OCI-LY3 (cell line): Measurements from ENCODE around the gene PLA2G6.

Experiments used
- H2AFZ ChIP-seq: fragments of 200-600, 300-600 bp; shearing (Covaris generic); 2 replicates; pipeline ENCODE4 v1.6.0; 2014; ENCODE audit warnings: antibody characterized with exemption, low read depth, low read length
- H3K27ac ChIP-seq: fragments of 200-600, 300-600 bp; sonication (generic); 2 replicates; pipeline ENCODE4 v1.5.1; 2014; ENCODE audit warnings: mild to moderate bottlenecking, low read length, moderate library complexity, mixed read lengths
- H3K27me3 ChIP-seq: fragments of 200-600, 300-600 bp; sonication (generic); 2 replicates; pipeline ENCODE4 v1.6.1; 2014; ENCODE audit warnings: low read depth, low read length, mixed read lengths
- H3K36me3 ChIP-seq: fragments of 200-600, 300-600 bp; sonication (generic); replicated peaks from 2 replicates; pipeline ENCODE3; 2014; ENCODE audit warnings: low read depth, low read length, mixed read lengths
- H3K4me1 ChIP-seq: fragments of 300-600, 200-600 bp; sonication (generic); 2 replicates; pipeline ENCODE4 v1.6.1; 2014; ENCODE audit warnings: low read length, mixed read lengths
- H3K4me2 ChIP-seq: fragments of 200-600, 300-600 bp; sonication (generic); 2 replicates; pipeline ENCODE4 v1.6.1; 2014; ENCODE audit warnings: low read length, mixed read lengths
- H3K4me3 ChIP-seq: fragments of 300-600, 200-600 bp; sonication (generic); 2 replicates; pipeline ENCODE4 v1.5.1; 2014; ENCODE audit warnings: antibody characterized with exemption, mild to moderate bottlenecking, low read length, moderate library complexity
- H3K79me2 ChIP-seq: fragments of 300-600, 200-600 bp; shearing (Covaris generic); 2 replicates; pipeline ENCODE4 v1.6.1; 2014; ENCODE audit warnings: mild to moderate bottlenecking, low read length, mixed read lengths
- H3K9ac ChIP-seq: fragments of 300-600, 200-600 bp; shearing (Covaris generic); 2 replicates; pipeline ENCODE4 v1.6.0; 2014; ENCODE audit warnings: mild to moderate bottlenecking, low read length, moderate library complexity
- H3K9me3 ChIP-seq: fragments of 200-600, 300-600 bp; shearing (Covaris generic); 2 replicates; pipeline ENCODE4 v1.6.1; 2014; ENCODE audit warnings: low read length, mixed read lengths; ENCODE audit not compliant: insufficient read depth
- H4K20me1 ChIP-seq: fragments of 200-600, 300-600 bp; sonication (generic); 2 replicates; pipeline ENCODE4 v1.6.1; 2016; ENCODE audit warnings: low read length, mixed read lengths; ENCODE audit not compliant: insufficient read depth
- EZH2phosphoT487 ChIP-seq: fragments of 200-600 bp; shearing (Covaris generic); IDR thresholded peaks from 2 replicates; pipeline ENCODE4 v1.6.1; 2018; ENCODE audit warnings: antibody characterized with exemption, mixed run types, low read depth
- TF ChIP-seq, protein P1 (sequence below): fragments of 200-600, 300-600 bp; sonication (generic); IDR thresholded peaks from 2 replicates; pipeline ENCODE4 v1.5.1; 2014; ENCODE audit warnings: antibody characterized with exemption, low read length, low read depth

PLA2G6 gene

DNA sequence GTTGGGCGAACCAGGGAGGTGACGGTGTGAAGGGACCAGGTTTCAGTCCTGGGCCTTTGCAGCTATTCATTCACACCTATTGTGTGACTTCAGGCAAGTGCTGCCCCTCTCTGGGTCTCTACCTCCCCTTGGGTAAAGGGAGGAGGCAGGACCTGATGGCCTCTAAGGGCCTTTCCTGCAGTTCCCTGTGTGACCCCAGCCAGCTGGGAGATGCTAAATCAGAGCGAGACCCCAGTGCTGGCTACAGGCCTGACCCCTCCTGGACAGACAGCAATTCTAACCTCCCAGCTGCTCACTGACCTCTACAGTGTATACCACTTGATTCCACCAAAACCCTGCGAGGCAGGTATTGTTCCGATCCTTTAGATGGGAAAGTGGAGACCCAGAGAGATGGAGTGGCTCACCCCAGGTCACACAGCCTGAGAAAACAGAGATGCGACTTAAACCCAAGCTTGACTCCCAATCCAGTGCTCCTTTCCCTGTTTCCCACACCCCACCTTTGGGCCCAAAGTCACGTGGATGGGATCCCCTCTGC lies 26.3 kb upstream of the PLA2G6 start:
- Histone ChIP-seq H3K4me1 (peaks cover 38% of the 10 kb centered on the region), H3K4me2 (no peak overlapping the region), H4K20me1 (peaks cover 23% of the 10 kb centered on the region; the same call in 1 of the 2 replicates), H3K9ac (no peak overlapping the region), H3K27me3 (no peaks in the 10 kb centered on the region), H3K4me3 (no peak overlapping the region), H3K79me2 (peaks cover 16% of the 10 kb centered on the region; the same call in 1 of the 2 replicates), H3K9me3 (no peaks in the 10 kb centered on the region), H3K36me3 (peaks cover 5% of the 10 kb centered on the region), H2AFZ (no peak overlapping the region), H3K27ac (no peak overlapping the region)
- TF ChIP-seq EZH2phosphoT487, result no peak
- TF ChIP-seq, protein P1, sequence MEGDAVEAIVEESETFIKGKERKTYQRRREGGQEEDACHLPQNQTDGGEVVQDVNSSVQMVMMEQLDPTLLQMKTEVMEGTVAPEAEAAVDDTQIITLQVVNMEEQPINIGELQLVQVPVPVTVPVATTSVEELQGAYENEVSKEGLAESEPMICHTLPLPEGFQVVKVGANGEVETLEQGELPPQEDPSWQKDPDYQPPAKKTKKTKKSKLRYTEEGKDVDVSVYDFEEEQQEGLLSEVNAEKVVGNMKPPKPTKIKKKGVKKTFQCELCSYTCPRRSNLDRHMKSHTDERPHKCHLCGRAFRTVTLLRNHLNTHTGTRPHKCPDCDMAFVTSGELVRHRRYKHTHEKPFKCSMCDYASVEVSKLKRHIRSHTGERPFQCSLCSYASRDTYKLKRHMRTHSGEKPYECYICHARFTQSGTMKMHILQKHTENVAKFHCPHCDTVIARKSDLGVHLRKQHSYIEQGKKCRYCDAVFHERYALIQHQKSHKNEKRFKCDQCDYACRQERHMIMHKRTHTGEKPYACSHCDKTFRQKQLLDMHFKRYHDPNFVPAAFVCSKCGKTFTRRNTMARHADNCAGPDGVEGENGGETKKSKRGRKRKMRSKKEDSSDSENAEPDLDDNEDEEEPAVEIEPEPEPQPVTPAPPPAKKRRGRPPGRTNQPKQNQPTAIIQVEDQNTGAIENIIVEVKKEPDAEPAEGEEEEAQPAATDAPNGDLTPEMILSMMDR, result no peak

DNA sequence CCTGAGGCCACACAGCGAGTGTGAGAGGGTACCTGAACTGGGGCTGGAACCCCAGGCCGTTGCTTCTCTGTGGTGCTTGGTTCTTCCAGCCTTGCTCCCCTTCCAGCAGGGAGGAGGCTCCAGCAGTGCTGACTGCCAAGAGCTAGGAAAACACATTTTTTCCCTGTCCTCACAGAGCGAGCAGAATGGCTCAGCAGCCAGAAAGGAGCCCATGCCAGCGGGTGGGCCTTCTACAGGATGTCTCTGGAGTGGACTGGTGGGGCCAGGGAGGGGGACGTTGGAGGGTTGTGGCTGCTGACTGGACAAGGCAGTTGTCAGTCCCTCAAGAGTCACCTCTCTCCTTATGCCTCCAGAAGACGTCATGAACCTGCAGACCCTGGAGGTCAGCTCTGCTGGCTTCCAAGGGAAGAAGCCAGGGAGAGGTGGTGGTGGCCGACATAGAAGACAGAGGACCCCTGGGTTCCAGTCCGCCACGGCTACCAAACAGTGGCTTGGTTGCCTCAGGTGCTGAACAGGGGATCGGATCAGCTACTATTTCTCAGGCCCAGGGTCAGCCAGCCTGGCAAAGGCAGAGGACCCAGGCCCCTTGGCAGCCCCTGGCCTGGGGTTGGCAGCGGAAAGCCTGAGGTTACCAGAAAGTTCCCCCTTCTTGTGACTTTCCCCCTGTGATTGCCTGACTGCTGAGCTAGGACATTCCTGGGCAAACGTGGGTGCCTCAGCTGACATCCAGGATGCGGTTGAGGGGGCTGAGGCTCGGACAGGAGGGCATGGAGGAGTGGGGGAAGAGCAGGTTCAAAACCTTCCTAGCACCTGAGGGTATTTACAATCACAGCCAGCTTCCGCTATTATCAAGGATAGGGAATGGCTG lies 23.9 kb upstream of the PLA2G6 start:
- H3K4me3 ChIP-seq, result no peak overlapping the region
- no peaks in the 10 kb centered on the region for H3K27me3 ChIP-seq
- H3K27ac ChIP-seq, result no peak overlapping the region
- H4K20me1 ChIP-seq, result peaks cover 19% of the 10 kb centered on the region; the same call in 1 of the 2 replicates
- peaks cover 37% of the 10 kb centered on the region for H3K4me1 ChIP-seq
- no peak overlapping the region for H2AFZ ChIP-seq
- TF ChIP-seq EZH2phosphoT487, result no peak
- TF ChIP-seq, protein P1, result no peak
- peaks cover 14% of the 10 kb centered on the region; the same call in 1 of the 2 replicates for H3K79me2 ChIP-seq
- H3K4me2 ChIP-seq, result peak overlapping the region; percentile 100
- H3K9ac ChIP-seq, result peak overlapping the region; percentile 8; the same call in 1 of the 2 replicates
- no peaks in the 10 kb centered on the region for H3K9me3 ChIP-seq
- H3K36me3 ChIP-seq, result no peaks in the 10 kb centered on the region

DNA sequence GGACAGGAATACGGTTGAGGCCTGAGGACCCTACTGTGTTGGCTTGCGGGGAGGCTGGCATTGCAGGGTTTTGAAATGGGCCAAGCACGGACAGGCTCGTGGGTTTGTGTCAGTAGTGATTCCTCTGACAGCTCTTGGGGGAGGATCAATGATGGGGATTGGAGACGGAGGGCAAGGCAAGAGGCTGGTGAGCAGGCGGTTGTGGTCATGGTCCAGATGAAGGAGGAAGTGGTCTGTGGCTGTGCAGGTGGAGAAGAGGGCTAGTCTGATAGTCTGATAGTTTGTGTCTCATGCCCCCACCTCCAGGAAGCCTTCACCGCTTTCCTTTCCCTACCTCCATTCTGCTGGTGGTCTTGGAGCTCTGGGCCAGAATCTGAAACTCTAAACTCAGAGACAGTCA lies 23.2 kb upstream of the PLA2G6 start:
- peak overlapping the region; percentile 100 for H3K4me2 ChIP-seq

More for the DNA sequence above, 23.2 kb upstream of the PLA2G6 start:
- Histone ChIP-seq H3K79me2 (peaks cover 14% of the 10 kb centered on the region; the same call in 1 of the 2 replicates), H2AFZ (no peak overlapping the region), H3K36me3 (no peaks in the 10 kb centered on the region), H3K4me3 (peak overlapping the region; percentile 96), H3K9ac (peak overlapping the region; percentile 8; the same call in 1 of the 2 replicates), H3K27ac (no peak overlapping the region), H3K4me1 (peaks cover 32% of the 10 kb centered on the region), H3K27me3 (no peaks in the 10 kb centered on the region), H4K20me1 (peaks cover 19% of the 10 kb centered on the region; the same call in 1 of the 2 replicates), H3K9me3 (no peaks in the 10 kb centered on the region)
- TF ChIP-seq, protein P1, result no peak
- TF ChIP-seq EZH2phosphoT487, result no peak
